ENCODE results near the gene SQSTM1.
A peak's percentile ranks its signal among the peaks of the same experiment; 100 is the strongest.
"Not testable (repeated sequence)": the region's sequence is repeated elsewhere in the genome, so short reads cannot be mapped to it uniquely, and the experiment has no call there.

SQSTM1 gene

GRCh38 chr5:179820483-179821297 is at the start of gene SQSTM1:
Gene SQSTM1 (plus strand): TSS chr5:179820905. CDS start chr5:179820937, 32 bp downstream.
- DNase-seq = peak; percentile 81

- DNase-seq = no peak
These were observed 49.3 kb upstream of the SQSTM1 start for GRCh38 chr5:179771311-179771895.

- DNase-seq = no peak
These were observed 48.4 kb upstream of the SQSTM1 start for GRCh38 chr5:179772351-179772750.

DNA sequence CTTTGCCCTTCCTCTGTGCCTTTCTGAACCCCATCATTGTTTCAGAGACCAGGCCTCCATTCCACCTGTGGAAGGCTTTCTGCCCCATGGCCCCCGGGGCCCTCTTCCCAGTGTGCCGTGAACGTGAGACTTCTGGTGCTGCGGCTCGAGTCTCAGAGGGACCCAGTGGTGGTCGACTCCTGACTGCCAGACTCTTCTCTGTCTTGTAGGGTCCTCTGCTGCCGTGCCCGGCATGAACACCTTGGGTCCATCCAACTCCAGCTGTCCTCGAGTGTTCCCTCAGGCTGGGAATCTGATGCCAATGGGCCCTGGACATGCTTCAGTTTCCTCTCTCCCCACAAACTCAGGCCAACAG is 47.0 kb upstream of the SQSTM1 start:
- no peak for DNase-seq

GRCh38 chr5:179774442-179774841 is 46.3 kb upstream of the SQSTM1 start:
- no peak for DNase-seq

DNA sequence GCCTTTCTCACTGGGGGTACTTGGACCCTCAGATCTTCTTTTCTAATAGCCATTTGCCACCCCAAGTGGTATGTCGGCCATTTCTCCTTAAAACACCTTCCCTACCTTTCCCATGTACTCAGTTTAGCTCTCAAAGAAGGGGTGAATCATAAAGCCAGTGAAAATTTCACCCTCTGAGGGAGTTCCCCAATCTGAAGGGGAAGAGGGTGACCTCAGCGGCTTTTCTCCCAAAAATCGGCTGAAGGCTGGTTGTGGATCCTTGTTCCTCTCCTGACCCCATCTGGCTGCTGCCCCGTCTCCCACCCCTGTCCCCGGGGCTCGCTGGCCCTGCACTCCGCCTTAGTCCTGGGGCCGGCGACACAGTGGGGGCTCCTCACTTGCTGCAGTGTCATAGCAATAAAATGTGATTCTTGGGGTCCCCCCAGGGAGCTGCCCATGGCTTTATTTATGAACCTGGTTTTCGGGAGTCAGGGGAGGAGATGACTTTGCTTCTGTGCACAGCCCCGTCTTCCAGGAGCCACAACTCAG is 44.2 kb upstream of the SQSTM1 start:
- no peak for DNase-seq

DNA sequence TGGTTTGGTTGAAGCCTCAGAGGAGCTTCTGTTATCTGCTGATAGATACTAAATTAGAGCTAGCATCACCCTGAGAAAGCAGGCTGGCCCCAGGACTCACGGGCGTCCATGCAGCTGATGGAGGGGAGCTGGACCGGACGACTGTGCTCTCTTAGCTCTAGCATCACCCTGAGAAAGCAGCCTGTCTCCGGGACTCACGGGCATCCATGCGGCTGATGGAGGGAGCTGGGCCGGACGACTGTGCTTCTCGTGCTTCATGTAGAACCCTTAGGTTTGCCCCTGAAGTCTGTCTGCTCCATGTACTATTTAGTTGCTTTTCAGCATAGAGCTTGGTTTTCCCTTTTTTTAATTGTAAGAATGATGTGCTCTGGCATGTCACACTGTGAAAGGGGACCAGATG is 43.2 kb upstream of the SQSTM1 start:
- no peak for DNase-seq

DNA sequence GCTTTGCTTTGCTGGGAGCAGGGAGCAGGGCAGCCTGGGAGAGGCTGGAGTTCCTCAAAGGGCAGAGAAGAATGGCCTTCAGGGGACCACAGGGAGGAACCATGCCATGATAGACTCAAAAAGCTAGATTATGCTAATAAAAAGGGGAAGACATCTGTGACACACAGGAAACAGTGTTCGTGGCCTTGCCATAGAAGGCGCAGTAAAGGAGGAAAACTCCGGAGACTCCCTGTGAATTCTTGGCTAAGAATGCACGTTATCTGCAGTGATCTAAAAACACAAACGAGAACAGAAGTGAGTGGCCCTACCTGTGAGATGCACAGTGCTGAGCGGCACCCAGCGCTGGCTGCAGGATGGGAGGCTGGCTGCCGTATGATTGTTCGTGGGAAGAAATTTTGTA is 42.8 kb upstream of the SQSTM1 start:
- no peak for DNase-seq

- no peak for DNase-seq
These were observed 42.1 kb upstream of the SQSTM1 start for GRCh38 chr5:179778591-179778990.

- DNase-seq = no peak
These were observed 40.9 kb upstream of the SQSTM1 start for GRCh38 chr5:179779826-179780225.

DNA sequence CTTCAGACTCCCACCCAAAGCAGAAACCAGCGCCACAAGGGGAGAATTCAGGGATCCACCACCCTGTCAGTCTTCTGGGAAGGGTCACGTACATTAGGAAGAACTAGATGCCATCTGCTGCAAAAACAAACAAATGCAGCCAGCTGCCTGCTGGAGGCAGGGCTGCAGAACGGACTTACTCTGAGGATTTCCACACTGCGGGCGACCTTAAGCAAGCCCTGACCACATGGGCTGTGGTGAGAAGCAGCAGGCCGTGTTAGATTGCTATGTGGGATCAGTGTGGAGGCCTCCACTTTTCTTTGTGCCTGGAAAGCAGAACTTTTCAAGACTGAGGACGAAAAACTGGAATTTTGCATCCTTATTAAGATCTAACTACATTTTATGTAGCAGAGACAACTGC is 40.3 kb upstream of the SQSTM1 start:
- DNase-seq = no peak

DNA sequence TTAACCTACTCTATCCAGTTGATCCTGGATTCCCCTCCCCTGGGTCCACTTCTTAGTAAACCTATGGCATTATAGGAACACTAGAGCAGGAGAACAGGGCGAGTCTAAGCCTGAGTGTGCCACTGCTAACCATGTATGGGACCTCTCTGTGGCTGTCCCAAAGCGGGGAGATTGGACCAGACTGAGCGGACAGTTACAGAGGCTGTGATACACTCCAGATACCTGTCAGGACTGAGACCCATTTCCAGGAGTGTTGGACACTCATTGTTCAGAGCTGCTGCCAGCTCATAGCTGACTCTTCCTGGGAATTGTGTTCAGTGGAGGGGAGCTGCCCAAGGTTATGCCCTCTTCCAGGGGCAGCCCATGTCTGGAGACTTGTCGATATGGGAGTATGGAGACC is 38.9 kb upstream of the SQSTM1 start:
- DNase-seq = no peak

- DNase-seq = no peak
These were observed 37.6 kb upstream of the SQSTM1 start for GRCh38 chr5:179783128-179783527.

- DNase-seq = no peak
These were observed 33.8 kb upstream of the SQSTM1 start for GRCh38 chr5:179786861-179787260.

- no peak for DNase-seq
These were observed 32.4 kb upstream of the SQSTM1 start for GRCh38 chr5:179788193-179788854.

GRCh38 chr5:179789278-179789677 is 31.4 kb upstream of the SQSTM1 start:
- not testable (repeated sequence) for DNase-seq

DNA sequence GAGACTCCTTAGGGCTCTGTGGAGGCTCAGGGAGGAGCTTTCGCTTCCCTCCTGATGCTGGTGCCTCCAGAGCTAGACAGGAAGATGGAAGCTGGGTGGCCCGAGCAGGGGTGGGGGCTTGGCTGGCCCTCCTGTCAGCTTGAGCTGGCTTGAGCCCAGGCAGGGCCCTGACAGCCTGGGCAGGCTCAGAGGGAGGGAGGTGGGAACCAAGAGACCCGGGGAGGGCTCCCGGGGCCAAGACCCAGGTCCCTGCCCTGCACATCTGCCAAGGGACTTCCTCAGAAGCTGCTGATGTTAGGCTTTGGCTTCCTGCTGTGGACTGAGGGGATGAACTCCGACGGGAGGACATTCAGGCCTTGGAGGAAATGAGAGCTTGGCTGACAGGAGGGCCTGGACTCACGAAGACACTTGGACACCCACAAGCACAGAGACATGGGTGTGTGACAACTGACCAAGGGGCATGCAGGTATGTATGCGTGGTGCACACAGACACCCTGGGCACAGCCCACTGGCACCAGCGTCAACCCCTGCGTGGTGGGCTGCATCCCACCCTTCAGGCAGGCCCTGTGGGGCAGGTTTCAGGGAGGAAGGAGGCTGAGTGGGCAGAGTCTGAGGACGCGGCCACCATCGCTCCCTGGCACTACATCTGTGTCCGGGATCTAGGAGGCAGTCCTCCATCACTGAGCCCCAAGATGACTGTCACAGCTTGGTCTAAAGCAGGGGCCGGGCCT is 28.7 kb upstream of the SQSTM1 start:
- no peak for DNase-seq

DNA sequence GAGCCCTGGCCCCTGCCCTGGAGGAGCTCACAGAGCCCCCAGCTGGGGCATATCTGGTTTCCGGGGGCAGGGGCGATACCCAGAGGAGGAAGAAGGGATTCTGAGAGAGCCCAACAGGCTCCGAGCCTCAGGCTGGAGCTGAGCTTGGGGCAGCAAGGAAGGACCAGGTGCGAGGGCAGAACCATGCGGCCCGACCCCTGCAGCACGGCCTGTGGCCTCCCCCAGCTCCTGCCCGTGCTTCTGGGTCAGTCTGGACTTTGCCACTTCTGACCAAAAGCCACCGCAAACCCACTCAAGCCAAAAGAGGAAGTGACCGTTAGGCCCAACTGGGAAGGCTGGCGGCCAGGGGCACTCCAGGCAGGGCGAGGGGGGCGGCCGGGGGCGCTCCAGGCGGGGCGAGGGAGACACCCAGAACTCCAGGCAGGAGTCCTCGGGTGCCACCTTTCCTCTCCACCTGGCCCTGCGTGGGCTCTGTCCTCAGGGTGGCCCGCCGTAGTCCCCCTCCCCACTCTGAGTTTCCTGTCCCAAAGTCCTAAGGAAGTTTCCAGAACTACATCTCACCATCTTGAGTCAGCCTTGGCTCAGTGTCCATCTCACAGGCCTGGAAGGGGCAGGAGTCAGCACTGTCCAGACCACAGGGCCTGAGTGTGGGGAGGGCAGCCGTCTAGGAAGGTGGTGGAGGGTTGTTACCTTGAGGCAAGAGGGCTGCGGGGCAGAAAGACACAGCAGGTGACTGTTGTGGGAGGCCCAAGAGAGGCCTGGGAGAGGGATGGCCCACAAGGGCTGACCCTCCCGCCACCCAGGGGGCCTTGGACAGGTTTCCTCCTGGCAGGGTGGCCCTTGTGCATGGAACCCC is 27.9 kb upstream of the SQSTM1 start:
- DNase-seq = no peak

GRCh38 chr5:179793468-179794139 is 27.1 kb upstream of the SQSTM1 start, which contains the start of gene LTC4S:
Gene LTC4S (plus strand): TSS chr5:179793986. CDS start chr5:179794081, 95 bp downstream.
- DNase-seq = peak; percentile 35

- no peak for DNase-seq
These were observed 26.5 kb upstream of the SQSTM1 start for GRCh38 chr5:179794171-179794570.

- no peak for DNase-seq
These were observed 26.1 kb upstream of the SQSTM1 start for GRCh38 chr5:179794575-179794974.

Data from activated CD4-positive, alpha-beta T cell treated with anti-CD3 and anti-CD28 coated beads, Interleukin-2, amount 50 U/mL, for 16 hours (primary cell).